Fibroblast of lung (primary cell): ENCODE results near the gene SPRED2.

ENCODE experiments used
- CTCF ChIP-seq, 2 donors: IDR thresholded peaks in 1 of 2; conservative IDR thresholded peaks in 1 of 2; 1 replicate in 1 of 2; 2 replicates in 1 of 2; pipeline ENCODE4 v1.5.1; 2011 to 2012; ENCODE audit warnings: low read length in 2 of 2, control low read depth in 1 of 2, inconsistent platforms in 1 of 2, low read depth in 1 of 2, mild to moderate bottlenecking in 1 of 2
- EZH2 ChIP-seq: IDR thresholded peaks from 2 replicates; pipeline ENCODE4 v1.5.1; 2012; ENCODE audit warnings: low read length, control low read depth, mild to moderate bottlenecking; ENCODE audit errors: missing control alignments

DNA sequence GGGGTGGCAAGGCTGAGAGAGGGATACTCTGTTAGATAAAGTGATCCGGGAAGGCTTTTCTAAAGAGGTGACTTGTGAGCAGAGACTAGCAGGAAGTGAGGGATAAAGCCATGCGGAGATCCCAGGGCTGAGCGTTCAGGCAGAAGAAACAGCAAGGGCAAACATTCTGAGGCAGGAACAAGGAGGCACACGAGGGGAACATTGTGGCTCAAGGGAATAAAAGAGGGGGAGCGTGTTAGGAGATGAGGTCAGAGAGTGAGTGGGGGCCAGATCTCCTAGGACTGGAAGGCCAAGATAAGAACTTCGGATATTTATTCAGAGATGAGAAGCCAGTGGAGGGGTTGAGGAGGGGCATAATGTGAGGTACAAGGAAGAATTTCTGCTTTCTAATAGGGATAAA lies 137.7 kb downstream of the SPRED2 start:
- TF ChIP-seq EZH2 (no peak), CTCF (conservative IDR thresholded peaks at IDR 0.05 in 1 of 2, IDR thresholded peaks at IDR 0.05 in 1 of 2; ENCODE audit: low read depth in 1 of 2, low read length in 2 of 2) (no peak)
